ENCODE results near the gene RABL2A. TPM values are rescaled to one million over a fixed set of nuclear protein-coding genes. Genes with fewer than 3 reads are reported as not detected.
"Not testable (repeated sequence)": the region's sequence is repeated elsewhere in the genome, so short reads cannot be mapped to it uniquely, and the experiment has no call there.

The RABL2A gene
- total RNA-seq, 2 donors from 2014 or later, result 1.7 to 2.7 TPM

DNA sequence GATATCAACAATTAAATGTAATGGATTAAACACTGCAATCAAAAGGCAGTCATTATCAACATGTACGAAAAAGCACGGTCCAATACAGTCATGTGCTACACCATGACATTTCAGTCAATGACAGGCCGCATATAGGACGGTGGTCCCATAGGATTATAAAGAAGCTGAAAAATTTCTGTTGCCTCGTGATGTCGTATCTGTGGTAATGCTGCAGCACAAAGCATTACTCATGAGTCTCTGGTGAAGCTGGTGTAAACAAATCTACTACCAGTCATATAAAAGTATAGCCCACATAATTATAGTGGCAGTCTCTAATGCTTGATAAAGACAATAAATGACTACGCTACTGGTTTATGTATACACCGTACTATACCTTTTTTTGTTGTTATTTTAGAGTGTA is 58.4 kb downstream of the RABL2A start:
- Histone ChIP-seq H3K4me1 (no peaks in the 10 kb centered on the region), H3K9me3 (no peaks in the 10 kb centered on the region), H3K36me3 (no peaks in the 10 kb centered on the region), H3K27me3 (no peaks in the 10 kb centered on the region), H3K27ac (no peak overlapping the region), H3K4me3 (no peak overlapping the region)
- TF ChIP-seq, protein P1, sequence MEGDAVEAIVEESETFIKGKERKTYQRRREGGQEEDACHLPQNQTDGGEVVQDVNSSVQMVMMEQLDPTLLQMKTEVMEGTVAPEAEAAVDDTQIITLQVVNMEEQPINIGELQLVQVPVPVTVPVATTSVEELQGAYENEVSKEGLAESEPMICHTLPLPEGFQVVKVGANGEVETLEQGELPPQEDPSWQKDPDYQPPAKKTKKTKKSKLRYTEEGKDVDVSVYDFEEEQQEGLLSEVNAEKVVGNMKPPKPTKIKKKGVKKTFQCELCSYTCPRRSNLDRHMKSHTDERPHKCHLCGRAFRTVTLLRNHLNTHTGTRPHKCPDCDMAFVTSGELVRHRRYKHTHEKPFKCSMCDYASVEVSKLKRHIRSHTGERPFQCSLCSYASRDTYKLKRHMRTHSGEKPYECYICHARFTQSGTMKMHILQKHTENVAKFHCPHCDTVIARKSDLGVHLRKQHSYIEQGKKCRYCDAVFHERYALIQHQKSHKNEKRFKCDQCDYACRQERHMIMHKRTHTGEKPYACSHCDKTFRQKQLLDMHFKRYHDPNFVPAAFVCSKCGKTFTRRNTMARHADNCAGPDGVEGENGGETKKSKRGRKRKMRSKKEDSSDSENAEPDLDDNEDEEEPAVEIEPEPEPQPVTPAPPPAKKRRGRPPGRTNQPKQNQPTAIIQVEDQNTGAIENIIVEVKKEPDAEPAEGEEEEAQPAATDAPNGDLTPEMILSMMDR (IDR thresholded peaks at IDR 0.05), result no peak
- no peak for DNase-seq (ENCODE audit: low spot score)

DNA sequence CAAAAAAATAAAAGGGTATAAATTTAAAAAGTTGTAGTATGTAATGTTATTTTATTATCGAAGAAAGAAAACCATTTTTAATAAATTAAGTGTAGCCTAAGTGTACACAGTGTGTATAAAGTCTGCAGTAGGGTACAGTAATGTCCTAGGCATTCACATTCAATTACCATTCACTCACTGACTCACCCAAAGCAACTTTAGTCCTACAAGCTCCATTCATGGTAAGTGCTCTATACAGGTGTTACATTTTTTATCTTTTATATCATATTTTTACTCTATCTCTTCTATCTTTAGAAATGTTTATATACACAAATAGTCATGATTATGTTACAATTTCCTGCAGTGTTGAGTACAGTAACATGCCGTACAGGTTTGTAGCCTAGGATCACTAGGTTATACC is 59.5 kb downstream of the RABL2A start:
- no peaks in the 10 kb centered on the region for H3K4me1 ChIP-seq
- no peak overlapping the region for H3K4me3 ChIP-seq
- TF ChIP-seq, protein P1 (IDR thresholded peaks at IDR 0.05), result no peak
- no peaks in the 10 kb centered on the region for H3K36me3 ChIP-seq
- no peaks in the 10 kb centered on the region for H3K27me3 ChIP-seq
- H3K9me3 ChIP-seq, result no peaks in the 10 kb centered on the region
- no peak for DNase-seq (ENCODE audit: low spot score)
- H3K27ac ChIP-seq, result no peak overlapping the region

DNA sequence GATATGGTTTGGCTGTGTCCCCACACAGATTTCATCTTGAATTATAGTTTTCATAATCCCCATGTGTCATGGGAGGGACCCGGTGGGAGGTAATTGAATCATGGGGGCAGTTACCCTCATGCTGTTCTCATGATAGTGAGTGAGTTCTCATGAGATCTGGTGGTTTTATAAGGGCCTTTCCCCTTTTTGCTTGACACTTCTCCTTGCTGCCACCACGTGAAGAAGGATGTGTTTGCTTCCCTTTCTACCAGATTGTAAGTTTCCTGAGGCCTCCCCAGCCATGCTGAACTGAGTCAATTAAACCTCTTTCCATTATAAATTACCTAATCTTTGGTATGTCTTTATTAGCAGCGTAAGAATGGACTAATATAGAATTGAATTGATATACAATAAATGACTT is 63.8 kb downstream of the RABL2A start:
- not testable (repeated sequence) for H3K4me3 ChIP-seq; H3K27me3 ChIP-seq; H3K9me3 ChIP-seq; H3K27ac ChIP-seq; H3K4me1 ChIP-seq; H3K36me3 ChIP-seq; DNase-seq (ENCODE audit: low spot score)

Small RNA genes lying within 50 kb of the gene (microRNA-seq; reads per million reads assigned to microRNA genes)
- gene MIR1302-3 (ENCODE audit: borderline number of aligned reads in 2 of 2, borderline replicate concordance in 1 of 2), result 0 reads per million in 2 donors

Other genes with a start within 250 kb of the RABL2A start
- gene ZNG1B, start 189.6 kb upstream of the RABL2A start, total RNA-seq, result 10 to 100 TPM; 19.8 to 22.2 TPM
- not detected for gene FOXD4L1, start 128.6 kb upstream of the RABL2A start, total RNA-seq
- gene SLC35F5, start 129.4 kb downstream of the RABL2A start, total RNA-seq, result 10 to 100 TPM; 38.7 to 54.3 TPM